K562 (cell line): ENCODE measurements around the gene TUBA1B. TPM values are rescaled to one million over a fixed set of nuclear protein-coding genes. Genes with fewer than 3 reads are reported as not detected.
A peak's percentile ranks its signal among the peaks of the same experiment; 100 is the strongest.

Source experiments
- BMI1 ChIP-seq: fragments of 150-350 bp; IDR thresholded peaks from 2 replicates; pipeline ENCODE4 v1.6.1; 2014; ENCODE audit warnings: low read length
- BRD4 ChIP-seq: fragments of 200-600 bp; sonication (generic); IDR thresholded peaks from 2 replicates; pipeline ENCODE4 v1.6.1; 2017; ENCODE audit warnings: inconsistent platforms
- CEBPG ChIP-seq, 3 experiments: fragments of 200-800 bp in 1 of 3; sonication (Bioruptor generic) in 1 of 3; sonication (generic) in 1 of 3; formaldehyde crosslinking in 1 of 3; IDR thresholded peaks in 2 of 3; conservative IDR thresholded peaks in 1 of 3; 2 replicates each; pipeline versions ENCODE4 v1.6.1 to v1.8.0; 2016 to 2022; ENCODE audit warnings: missing compliant biosample characterization in 2 of 3, missing genetic modification characterization in 2 of 3, mild to moderate bottlenecking in 1 of 3, missing genetic modification reagents in 1 of 3
- CREB5 ChIP-seq: fragments of 250-450 bp; sonication (Bioruptor Pico); IDR thresholded peaks from 2 replicates; pipeline ENCODE4 v1.5.0; 2020; ENCODE audit warnings: mild to moderate bottlenecking
- EHMT2 ChIP-seq: fragments of 450-650 bp; IDR thresholded peaks from 2 replicates; pipeline ENCODE4 v1.6.1; 2018; ENCODE audit warnings: antibody characterized with exemption
- ETV6 ChIP-seq, 3 experiments: fragments of 150-350 bp in 1 of 3; sonication (generic) in 1 of 3; formaldehyde crosslinking in 1 of 3; IDR thresholded peaks; 2 replicates each; pipeline versions ENCODE4 v1.6.1 to v1.8.0; 2014 to 2022; ENCODE audit warnings: borderline replicate concordance in 2 of 3, low read depth in 2 of 3, antibody characterized with exemption in 1 of 3, low read length in 1 of 3, mild to moderate bottlenecking in 1 of 3, missing genetic modification reagents in 1 of 3
- FOXK2 ChIP-seq, 2 experiments: fragments of 450-650 bp; IDR thresholded peaks in 1 of 2; conservative IDR thresholded peaks in 1 of 2; 2 replicates each; pipeline ENCODE4 v1.6.1; 2016; ENCODE audit warnings: low read depth in 2 of 2, mild to moderate bottlenecking in 1 of 2
- KLF10 ChIP-seq: fragments of 250-450 bp; sonication (Bioruptor Pico); IDR thresholded peaks from 2 replicates; pipeline ENCODE4 v1.6.1; 2021; ENCODE audit warnings: matching md5 sums
- MTF1 ChIP-seq: fragments of 250-450 bp; sonication (Bioruptor Pico); IDR thresholded peaks from 2 replicates; pipeline ENCODE4 v1.9.0; 2021; ENCODE audit warnings: moderate library complexity, mild to moderate bottlenecking, inconsistent platforms, borderline replicate concordance
- NFATC3 ChIP-seq: fragments of 450-650 bp; IDR thresholded peaks from 2 replicates; pipeline ENCODE4 v1.6.1; 2017; ENCODE audit warnings: mild to moderate bottlenecking
- NKRF ChIP-seq: fragments of 450-650 bp; IDR thresholded peaks from 2 replicates; pipeline ENCODE4 v1.6.1; 2016; ENCODE audit warnings: borderline replicate concordance
- ZC3H4 ChIP-seq: sonication (generic); formaldehyde crosslinking; IDR thresholded peaks from 2 replicates; pipeline ENCODE4 v1.9.0; 2021; ENCODE audit warnings: missing genetic modification reagents, borderline replicate concordance
- ZNF274 ChIP-seq: IDR thresholded peaks from 2 replicates; pipeline ENCODE4 v1.6.1; 2011; ENCODE audit warnings: low read depth, mild to moderate bottlenecking, low read length, moderate library complexity, borderline replicate concordance
- ZNF398 ChIP-seq: fragments of 250-450 bp; sonication (Bioruptor Pico); IDR thresholded peaks from 2 replicates; pipeline ENCODE4 v1.8.0; 2021; ENCODE audit warnings: moderate library complexity, mild to moderate bottlenecking, inconsistent platforms
- ZNF518B ChIP-seq: fragments of 250-450 bp; sonication (Bioruptor Pico); IDR thresholded peaks from 2 replicates; pipeline ENCODE4 v1.5.0; 2021; ENCODE audit warnings: mild to moderate bottlenecking, moderate library complexity
- polyA plus RNA-seq, 8 experiments: library from polyadenylated mRNA; depleted of rRNA in 4 of 8; stranded (reverse) in 5 of 8; unstranded in 3 of 8; fragments of >200 nt; fragmentation: Nextera tagmentation in 2 of 8; fragmentation: Illumina TruSeq in 1 of 8; extraction: Ambion mirVana in 2 of 8; extraction: Trizol in 1 of 8; gene quantifications; 2 replicates each; pipeline versions ENCODE4 v1.2.1 to v1.2.3, GENCODE V29; 2011 to 2014; ENCODE audit warnings: inconsistent platforms in 1 of 8, missing spikeins in 1 of 8
- total RNA-seq, 7 experiments: library from RNA; depleted of rRNA in 6 of 7; stranded (reverse); fragments of >200 nt in 6 of 7; fragmentation: Illumina TruSeq in 2 of 7; extraction: Trizol in 2 of 7; gene quantifications; 2 replicates each; pipeline versions ENCODE4 v1.2.1 to v1.2.3, GENCODE V29; 2011 to 2021; ENCODE audit warnings: low replicate concordance in 1 of 7

Gene TUBA1B
- total and polyA plus RNA-seq, 9 of the 15 experiments (the other 6 are each of a cell fraction or from before 2014, with no cell fraction given), result 2,189 to 4,624 (median 2,628) TPM

- no peak for TF ChIP-seq MTF1 (CRISPR knock-in tag)
- TF ChIP-seq NKRF, result no peak
- no peak for TF ChIP-seq BRD4
- TF ChIP-seq ZNF274, result no peak
- peak; percentile 30; the same call in 1 of the 2 replicates for TF ChIP-seq ZNF518B
- no peak for TF ChIP-seq EHMT2
- no peak for TF ChIP-seq CREB5
- no peak for TF ChIP-seq ZNF398 (CRISPR knock-in tag)
- peak; percentile 21; the same call in 1 of the 2 replicates for TF ChIP-seq CEBPG (CRISPR knock-in tag; IDR thresholded peaks at IDR 0.05)
- no peak for TF ChIP-seq CEBPG (tag; conservative IDR thresholded peaks at IDR 0.05 in 1 of 2, IDR thresholded peaks at IDR 0.05 in 1 of 2)
- no peak for TF ChIP-seq NFATC3
- no peak for TF ChIP-seq ZC3H4 (CRISPR knock-in tag)
- no peak for TF ChIP-seq BMI1
- TF ChIP-seq FOXK2 (conservative IDR thresholded peaks at IDR 0.05 in 1 of 2, IDR thresholded peaks at IDR 0.05 in 1 of 2; ENCODE audit: low read depth in 2 of 2), result no peak
- no peak for TF ChIP-seq ETV6 (IDR thresholded peaks at IDR 0.05; ENCODE audit: borderline replicate concordance in 1 of 2, low read depth in 2 of 2, low read length in 1 of 2)
- no peak for TF ChIP-seq ETV6 (CRISPR knock-in tag; IDR thresholded peaks at IDR 0.05; ENCODE audit: borderline replicate concordance)
- peak; percentile 69; the same call in 1 of the 2 replicates for TF ChIP-seq KLF10
Observed at GRCh38 chr12:49126852-49127763, 4.1 kb downstream of the TUBA1B start (continued).
